Stimulated activated CD4-positive, alpha-beta T cell treated with anti-CD3 and anti-CD28 coated beads, Interleukin-12 subunit alpha, Interleukin-12 subunit beta, amount 100 ng/mL, for 24 hours (primary cell): Measurements from ENCODE around the gene ITGA3.

Experiments
- DNase-seq, 2 experiments: peaks; one replicate each; pipeline ENCODE4 v3.0.0-alpha.2; 2020; ENCODE audit warnings: low read depth in 2 of 2

ITGA3 gene

DNA sequence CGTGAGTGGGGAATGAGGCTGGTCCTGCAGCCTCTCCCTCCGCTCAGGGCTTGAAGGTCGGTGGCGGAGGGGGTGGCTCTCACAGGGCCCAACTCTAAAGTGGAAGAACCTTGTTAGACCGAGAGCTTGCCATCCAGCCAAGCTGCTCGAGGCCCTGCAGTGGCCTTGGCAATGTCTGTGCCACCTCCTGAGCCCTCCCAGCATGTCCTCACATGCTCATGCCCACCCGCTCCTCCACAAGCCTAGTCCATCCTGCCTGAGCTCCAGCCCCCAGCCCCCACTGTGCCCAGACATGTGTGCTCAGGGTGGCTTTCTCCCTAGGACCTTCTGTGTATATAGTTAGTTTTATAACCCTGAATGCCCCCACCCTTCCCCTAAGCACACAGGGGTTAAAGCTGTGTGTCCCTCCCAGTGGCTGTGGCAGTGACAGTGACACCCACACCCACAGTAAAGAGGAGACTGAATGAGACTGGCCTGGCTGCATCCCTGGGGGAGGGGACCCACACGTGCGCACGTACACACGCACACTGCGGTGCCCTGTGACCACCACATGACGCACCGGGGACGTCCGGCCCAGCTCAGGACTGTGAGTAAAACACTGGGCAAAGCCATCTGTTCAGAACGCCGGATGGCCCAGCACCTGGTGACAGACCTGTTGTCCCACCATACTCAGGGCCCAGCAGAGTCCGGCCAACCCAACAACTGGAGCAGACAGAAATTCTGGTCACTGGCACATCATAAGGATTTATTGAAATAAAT, 54.9 kb downstream of the ITGA3 start:
- no peak for DNase-seq

DNA sequence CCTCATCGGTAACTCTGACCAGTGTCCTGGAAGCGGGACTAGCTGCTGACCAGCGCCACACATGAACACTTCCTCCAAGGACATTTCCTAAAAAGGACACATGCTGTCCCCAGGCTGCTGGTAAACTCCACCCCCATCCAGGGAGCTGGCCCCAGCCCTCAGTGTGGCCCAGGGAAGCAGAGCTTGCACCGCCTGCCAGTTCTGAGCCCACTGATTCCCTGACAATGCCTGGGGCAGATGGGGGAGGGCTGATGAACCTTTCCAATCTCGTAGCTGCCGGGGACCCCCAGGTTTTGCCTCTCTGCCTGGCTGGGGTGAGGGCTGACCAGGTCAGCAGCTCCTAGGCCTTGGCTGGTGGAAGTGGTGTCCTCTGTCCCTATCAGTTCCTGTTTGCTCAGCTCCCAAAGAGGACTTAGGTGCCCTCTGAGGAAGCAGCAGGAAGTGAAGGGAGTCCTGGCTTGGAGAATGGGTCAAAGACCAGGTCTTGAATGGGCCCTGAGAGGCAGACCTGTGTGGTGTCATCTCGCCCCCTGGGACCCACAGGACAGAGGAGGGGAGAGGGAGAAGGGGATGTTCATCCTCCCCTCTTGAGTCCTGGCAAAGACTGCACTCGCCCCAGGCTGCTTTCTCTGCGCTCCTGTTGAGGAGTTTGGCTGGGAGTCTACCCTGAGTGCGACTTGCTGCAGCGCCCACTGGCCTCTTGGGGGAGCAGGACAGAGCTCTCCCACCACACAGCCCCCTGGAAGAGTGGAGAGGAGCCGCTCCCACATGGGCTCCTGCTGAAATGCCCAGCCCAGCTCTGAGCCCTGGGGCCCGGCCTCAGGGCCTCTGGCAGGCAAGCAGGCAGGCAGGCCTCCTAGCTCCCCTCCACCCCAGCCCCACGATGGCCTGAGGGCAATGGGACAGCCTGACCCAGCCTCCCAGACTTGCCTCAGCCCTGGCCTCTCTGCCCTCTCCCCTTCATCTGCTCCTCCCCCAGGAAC, 56.1 kb downstream of the ITGA3 start:
- no peak for DNase-seq

DNA sequence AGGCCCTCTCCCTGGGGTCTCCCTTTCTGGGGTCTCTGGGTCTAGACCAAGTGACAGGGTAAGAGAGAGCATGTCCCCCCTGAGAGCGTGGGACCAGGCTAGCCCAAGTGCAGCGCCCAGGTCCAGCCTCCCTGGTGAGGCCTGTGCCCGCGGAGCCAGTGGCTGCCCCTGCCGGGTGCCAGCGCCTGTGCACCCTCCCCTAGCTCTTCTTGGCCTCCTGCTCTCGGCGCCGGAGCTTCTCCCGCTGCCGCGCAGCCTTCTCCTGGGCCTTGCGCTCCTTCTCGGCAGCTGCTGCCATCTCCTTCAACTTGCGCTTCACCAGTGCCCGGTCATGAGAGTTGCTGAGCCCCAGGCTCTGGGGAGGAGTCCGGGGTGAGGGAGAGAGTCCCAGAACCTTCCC, 56.8 kb downstream of the ITGA3 start:
- no peak for DNase-seq

DNA sequence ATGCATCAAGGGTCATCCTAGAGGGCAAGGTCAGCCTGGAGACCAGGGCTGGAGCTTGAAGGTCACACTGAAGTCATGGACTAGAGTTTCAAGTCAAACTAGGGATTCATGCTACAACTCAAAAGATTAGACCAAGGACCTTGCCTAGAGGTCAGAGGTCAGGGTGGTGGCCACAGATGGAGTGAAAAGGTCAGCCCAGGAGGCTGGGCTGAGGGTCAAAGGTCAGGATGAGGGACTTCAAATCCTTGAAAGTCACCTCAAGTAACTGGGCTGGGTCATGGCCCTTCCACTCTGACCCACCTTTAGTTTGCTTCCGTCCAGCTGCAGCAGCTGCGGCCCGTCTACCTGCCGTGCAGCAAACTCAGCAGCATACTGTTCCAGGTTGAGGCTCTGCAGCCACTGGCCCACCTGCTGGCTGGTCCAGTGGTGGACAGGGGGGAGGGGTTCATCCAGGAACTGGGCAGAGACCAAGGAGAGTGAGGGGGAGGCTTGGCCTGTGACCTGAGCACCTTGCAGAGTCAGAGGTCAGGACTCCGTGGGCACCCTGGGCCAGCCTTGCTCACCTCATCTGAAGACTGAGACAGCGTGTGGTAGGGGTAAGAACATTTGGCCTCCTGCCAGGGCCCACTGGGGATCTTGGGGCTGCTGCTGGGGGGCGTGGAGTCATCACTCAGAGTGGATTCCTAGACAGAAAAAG, 57.9 kb downstream of the ITGA3 start:
- DNase-seq, result no peak

DNA sequence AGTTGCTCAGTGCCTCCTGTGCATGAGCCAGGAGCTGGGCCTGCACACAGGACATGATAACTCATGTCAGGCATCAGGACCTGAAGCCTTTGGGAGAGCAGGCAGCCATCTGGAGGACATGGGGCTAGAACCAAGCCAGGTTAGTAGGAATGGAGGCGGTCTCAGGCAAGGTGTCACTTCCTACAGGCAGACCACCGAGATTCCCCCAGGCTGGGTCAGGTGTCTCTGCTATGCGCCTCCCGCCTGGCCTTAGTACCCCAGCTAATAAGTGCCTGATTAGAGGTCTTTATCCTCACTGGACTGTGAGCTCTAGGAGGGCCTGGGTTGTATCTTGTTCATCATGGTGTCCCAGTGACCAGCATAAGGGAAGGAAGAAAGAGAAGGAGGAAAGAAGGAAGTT, 58.5 kb downstream of the ITGA3 start:
- no peak for DNase-seq

DNA sequence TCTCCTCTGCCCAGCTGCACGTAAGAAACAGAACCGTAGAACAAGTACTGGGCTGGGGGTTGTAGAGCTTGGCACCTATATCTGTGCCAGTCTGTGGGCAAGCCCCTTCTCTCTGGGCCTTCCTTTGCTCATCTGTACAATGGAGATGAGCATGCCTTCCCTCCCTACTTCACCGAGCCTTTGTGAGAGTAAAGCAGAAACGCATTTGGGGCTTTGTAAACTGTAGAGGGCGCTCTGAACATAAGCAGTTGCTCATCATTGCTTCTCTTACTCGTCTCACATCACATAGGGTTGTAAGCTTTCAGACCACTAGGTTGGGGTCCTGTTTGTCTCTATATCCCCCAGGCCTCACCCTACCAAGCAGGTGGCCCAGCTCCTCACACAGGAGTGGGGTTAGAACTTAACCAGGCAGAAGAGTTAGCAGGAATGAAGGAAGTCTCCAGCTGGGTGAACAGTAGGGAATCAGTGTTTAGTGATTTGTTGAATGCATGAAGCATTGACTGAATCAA, 59.0 kb downstream of the ITGA3 start:
- DNase-seq, result peak in 1 of 2 experiments; percentile 24

DNA sequence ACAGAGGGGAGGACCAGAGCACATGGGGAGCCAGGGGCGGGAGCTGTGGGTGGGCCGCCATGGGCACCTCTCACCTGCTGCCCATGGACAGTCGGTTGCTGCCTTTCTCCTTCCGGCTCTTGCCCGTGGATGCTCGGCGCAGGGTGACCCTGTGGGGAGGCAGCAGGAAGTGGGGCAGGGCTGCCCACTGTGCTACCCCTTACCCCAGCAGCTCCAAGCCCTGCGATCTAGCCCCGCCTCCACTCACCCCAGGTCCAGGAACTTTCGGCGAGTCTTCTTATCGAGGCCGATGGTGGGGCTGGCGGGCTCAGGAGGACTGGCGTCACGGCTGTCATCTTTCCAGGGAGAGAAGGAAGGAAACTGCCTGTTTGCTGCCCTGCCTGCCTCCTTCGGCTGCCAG, 59.8 kb downstream of the ITGA3 start:
- no peak for DNase-seq

DNA sequence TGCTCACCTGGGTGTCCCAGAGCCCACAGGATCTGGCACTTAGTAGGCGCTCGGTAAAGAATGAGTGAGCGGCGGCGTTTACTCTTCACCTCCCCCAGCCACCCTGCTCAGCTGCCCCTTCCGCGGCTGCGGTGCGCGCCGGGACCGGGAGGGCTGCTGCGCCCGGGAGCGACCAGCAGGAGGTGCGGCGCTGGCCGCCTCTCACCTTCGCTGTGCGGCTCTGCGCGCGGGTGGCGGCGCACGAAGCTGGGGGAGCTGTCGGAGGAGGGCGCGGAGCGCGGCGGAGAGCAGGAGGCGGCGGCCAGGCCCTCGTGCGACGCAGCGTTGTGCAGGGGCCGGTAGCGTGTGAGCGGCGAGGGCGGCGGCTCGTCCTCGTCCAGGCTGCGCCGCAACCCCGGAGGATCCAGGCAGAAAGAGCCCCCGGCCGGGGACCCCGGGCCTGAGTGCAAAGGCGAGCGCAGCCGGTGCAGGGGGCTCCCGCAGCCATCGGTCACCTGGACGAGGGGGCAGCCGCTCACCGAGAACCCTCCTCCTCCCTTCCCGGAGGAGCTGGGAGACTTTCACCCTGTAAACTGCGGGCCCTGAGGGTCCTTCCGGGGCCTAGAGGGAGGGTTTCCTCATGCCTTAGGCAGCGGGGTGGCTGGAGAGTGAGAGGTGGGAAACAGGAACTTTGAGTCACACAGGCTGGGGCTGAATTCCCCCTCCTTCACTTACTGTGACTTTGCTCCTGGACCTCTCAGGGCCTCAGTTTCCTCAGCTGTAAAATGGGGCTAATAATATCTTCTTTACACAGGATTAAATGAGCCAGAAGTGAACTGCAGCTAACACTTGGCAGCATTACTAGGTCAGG, 61.5 kb downstream of the ITGA3 start:
- peak; percentile 36 to 39 for DNase-seq

DNA sequence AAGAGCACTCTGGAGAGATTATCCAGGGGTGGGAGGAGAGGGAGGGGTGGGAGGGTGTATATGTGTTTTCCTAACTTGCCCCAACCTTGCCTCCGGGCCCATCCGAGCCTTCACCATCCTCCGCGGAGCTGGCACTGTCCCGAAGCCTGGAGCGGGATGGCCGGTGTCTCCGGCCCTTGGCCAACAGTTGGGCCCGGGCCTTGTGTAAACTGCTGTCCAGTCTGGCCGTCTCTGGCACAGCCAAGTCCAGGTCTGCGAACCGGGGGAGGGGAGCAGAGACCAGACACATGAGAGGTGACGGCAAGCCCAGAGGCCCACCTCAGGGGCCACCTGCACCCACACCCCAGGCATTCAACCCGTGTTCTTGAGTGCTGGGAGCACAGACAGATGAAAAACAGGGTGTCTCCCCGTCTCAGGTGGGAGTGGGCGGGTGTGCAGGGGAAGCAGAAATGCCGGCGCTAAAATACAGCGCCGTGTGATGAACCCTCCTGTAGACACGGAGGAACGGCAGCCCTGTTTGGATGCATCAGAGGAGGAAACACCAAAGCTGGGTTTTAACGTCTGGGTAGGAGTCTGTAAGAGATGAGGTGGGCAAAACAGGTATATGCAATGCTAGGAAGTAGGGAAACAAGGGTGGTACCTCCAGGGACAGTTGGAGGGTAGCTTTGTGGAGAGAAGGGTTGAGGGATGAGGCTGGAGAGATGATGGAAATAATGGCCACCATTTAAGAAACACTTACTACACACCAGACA, 62.3 kb downstream of the ITGA3 start:
- DNase-seq, result no peak

DNA sequence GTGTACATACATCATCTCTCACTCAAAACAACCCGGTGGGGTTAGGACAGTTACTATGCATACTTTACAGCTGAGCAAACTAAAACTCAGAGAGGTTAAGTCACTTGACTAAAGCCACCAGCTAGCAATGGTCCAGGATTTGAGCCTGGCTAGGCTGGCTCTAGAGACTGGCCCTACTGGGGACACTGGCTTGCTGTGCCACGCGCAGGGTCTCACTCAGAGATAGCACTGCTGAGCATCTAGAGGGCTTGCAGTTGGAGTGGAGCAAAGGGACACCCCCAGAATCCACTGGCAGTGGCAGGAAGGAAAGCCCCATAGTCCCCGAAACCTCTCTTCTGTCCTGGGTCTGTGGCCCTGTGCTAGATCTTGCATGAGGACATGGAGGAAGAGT, 62.9 kb downstream of the ITGA3 start:
- DNase-seq, result no peak

DNA sequence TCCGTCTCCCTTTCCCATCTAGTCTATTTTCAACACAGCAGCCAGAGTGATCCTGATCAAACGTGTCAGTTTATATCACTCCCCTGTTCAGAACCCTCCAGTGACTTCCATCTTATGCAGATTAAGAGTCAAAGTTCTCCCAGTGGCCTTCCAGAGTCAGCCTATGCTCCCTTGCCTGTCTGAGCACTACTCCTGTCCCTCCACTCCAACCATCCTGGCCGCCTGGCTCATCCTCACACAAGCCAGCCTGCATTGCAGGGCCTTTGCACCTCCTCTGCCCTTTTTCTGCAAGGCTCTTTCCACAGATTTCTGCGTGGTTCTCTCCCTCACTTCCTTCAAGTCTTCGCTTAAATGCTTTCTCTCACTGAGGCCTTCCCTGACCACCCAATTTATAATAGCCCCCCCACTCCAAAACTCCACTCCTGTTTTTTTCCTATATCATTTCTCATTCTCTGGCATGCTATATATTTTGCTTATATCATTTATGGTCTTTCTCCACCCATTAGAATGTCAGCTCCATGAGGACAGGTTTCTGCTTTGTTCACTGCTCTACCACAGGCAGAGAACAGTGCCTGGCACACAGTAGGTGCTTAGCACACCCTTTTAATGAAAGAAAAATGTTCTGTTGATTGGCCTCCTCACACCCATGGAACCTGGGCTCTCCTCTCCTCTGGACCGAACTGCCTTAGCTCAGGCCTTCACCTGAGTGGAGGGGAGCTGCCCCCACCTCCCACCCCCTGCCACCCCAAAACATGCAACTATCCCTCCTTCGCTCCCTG, 64.8 kb downstream of the ITGA3 start:
- no peak for DNase-seq

DNA sequence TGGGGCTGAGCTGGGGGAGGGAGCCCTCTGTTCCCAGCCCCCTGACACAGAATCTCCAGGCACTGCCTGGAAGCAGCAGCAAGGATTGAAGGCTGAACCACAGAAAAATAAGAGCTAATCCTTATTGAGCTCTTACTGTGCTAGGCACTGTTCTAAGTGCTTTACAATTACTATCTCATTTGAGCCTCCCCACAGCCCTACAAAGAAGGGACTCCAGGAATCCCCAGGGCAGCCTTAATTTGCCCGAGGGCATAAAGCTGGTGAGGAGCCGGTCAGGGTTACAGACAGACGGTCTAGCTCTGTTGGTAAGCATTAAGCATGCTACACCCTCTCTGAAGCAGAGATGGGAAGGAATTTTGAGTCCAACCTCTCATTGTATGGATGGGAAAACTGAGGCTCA, 67.0 kb downstream of the ITGA3 start:
- DNase-seq, result no peak

DNA sequence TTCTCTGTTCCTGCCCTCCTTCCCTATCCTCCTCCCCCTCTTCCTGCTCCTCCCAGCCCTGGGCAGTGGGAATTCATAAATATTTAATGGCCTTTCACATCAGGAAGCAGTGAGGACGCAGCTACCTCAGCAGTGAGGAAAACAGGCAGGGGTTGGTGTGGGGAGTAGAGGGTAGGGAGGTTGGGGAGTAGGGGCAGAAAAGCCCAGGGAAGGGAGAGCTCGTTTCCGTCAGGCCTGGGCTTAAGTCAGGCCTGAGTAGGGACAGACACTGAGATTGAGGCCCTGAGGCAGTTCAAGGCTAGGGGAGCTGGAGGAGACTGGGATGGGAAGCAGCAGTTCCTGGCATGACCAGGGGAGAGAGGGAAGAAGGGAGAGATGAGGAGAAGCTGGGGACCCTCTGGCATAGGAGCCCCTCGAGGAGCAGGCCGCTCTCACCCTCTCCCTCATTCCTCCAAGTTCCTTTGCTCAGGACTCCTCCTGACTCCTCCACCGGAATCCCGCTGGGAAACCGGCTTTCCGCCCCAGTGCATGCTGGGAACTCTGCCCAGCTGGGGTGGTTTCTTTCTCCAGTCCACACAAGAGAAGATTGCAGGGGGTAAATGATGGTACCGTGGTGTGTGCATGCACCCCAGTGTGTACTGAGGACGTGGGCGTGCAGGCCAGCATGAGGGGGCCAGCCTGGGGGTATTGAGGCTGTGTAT, 67.9 kb downstream of the ITGA3 start:
- DNase-seq, result no peak

DNA sequence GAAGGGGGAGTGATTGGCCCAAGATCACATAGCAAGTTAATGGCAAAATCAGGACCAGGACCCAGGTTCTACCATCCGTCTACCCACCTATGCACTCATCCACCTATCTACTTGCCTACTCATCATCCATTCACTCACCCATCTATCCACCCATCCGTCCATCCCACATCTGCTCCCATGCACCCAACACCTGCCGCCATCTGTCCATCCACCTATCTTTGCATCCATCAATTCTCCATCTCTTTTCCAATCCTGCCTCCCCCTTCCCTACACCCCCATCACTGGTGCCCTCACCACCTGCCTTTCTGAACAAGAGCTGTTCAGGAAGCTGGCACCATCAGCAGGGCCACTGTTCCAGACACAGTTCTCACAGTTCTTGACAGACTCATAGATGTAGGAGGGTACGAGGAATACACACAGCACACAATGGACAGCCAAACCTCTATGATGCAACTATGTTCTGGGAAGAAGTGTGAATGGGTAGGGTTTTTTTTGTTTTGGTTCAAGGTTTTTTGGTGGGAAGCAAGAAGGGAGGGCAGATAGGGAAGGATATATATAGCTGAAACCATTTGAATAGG, 69.6 kb downstream of the ITGA3 start:
- DNase-seq, result no peak

DNA sequence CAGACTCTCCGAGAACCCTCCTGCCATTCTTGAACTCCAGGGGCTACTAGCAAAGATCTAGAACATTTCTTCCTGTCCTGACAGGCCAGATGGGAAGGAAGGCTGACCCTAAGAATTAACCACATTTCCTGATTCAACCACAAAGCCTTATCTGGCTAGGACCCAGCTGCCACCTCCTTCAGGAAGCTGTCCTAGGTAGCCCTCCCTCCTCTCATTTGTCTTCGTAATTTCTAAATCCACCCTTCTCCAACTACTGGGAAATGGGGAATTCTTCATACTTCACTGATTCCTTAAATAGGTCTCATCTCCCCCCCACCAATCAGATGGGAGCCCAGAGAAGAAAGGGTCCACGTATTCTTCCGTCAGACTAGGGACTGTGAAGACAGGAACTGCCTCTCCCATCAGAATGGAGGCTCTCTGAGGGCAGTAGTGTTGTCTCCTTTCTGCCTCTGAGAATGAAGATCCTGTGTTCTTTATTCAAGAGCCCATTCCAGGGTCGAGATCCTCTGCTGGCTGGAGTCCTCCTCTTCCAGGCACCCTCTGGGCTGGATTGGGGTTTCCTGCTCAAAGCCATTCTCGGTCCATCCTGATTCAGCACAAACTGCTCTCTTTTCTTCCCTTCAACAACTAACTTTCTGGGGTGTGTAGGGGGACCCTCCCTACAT, 71.9 kb downstream of the ITGA3 start:
- DNase-seq, result no peak

DNA sequence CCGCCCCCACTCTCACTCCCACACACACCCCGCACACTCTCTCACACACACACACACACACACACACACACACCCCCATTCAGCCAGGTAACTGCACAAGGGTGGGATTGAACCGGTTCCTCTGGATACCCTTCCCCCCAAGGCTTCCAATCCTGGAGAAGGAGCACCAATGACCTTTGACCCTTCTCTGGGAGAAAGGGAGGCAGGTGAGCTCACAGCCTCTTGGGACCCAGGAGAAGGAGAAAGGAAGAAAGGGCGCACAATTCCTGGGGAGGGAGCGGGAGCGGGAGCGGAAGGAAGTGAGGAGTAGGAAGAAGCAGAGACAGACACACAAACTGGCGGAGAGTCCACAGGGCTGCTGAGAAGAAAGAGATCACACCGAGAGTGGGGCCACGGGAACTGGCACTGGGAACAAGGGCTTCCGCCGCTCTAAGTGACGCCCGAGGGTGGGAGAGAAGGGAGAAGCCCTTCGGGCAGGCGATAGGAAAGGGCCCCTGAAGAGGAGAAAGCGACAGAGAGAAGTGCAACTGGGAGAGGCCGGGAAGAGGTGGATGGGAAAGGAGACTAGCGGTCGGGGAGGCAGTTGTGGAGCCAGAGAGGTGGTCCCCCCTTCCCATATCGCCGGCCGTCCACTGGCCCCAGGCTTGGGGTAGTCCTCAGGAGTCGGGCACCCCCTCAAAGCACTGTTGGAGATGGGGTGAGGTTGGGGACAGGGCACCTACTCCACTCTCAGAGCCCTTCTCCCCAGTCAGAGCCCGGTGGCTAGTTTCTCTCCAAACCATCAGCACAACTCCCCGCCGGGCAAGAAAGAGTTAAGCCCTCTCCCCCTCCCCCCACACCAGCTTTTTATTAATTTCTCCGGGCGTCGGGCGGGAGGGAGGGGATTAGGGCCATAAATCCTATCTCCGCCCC, 72.8 kb downstream of the ITGA3 start:
- no peak for DNase-seq

DNA sequence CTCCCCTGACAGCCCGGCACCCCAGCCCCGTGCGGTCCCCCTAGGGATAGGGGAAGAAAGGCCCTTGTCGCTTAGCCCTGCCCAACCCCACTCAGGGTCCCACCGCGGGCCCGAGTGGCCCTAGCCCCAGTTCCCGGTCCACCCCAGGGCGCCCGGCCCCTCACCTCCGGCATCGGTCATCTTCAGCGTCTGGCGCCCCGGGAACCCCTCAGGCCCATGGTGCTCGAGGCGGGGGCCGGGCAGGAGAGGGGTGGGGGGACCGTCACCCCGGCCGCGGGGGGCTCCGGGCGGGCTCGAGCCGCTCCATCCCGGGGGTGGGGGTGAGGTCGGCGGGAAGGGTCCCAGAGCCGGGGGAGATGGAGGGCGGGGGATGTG, 73.4 kb downstream of the ITGA3 start:
- DNase-seq, result no peak
